ENCODE results near the gene TTLL12. TPM values are rescaled to one million over a fixed set of nuclear protein-coding genes. Genes with fewer than 3 reads are reported as not detected.

TTLL12 gene
- total and polyA plus RNA-seq, 2 donors (not counting 1 experiment from before 2014, with no cell fraction given) = 11.0 to 21.3 TPM

- ChIA-PET CTCF (no interaction called here), POLR2A (interaction anchor here (0.6 kb wide), 1 partner anchor 516 kb away, joined by 3 read pairs; no protein-coding TSS in a partner anchor)
- H3K9ac ChIP-seq (ENCODE audit: low read length) = no peak overlapping the region
- H3K4me1 ChIP-seq (ENCODE audit: control insufficient read depth in 2 of 2, insufficient read depth in 2 of 2, low read length in 2 of 2) = peaks cover 1 to 8% of the 10 kb centered on the region in 2 donors
- no peak overlapping the region for H3K27ac ChIP-seq (ENCODE audit: low read length in 2 of 2)
- 86% methylated on average over 9 of the region's 9 CpGs for WGBS (ENCODE audit: insufficient coverage)
- Mint-ChIP-seq H3K4me1 (peaks cover 12% of the 10 kb centered on the region), H3K9me3 (ENCODE audit: insufficient read depth) (no peaks in the 10 kb centered on the region), H3K27me3 (no peaks in the 10 kb centered on the region), H3K27ac (no peak overlapping the region), H3K4me3 (no peak overlapping the region)
- intact Hi-C loops (cut with micrococcal nuclease) = no loop called here
- no peak overlapping the region for H2AFZ ChIP-seq (ENCODE audit: insufficient read depth, low read depth, low read length, poor library complexity, severe bottlenecking)
- no peak for ATAC-seq (ENCODE audit: low read depth)
- H3K36me3 ChIP-seq (replicated peaks in 1 of 2; ENCODE audit: control extremely low read depth in 1 of 2, control insufficient read depth in 1 of 2, extremely low read depth in 1 of 2, insufficient read depth in 2 of 2, low read length in 1 of 2) = peaks cover 0 to 5% of the 10 kb centered on the region in 2 experiments
- H3K9me3 ChIP-seq (ENCODE audit: control extremely low read depth in 1 of 3, control insufficient read depth in 2 of 3, insufficient read depth in 1 of 3, low read length in 2 of 3) = no peaks in the 10 kb centered on the region
- no peaks in the 10 kb centered on the region for H3K79me2 ChIP-seq (ENCODE audit: control insufficient read depth, insufficient read depth, low read length)
- DNase-seq = no peak
- no peaks in the 10 kb centered on the region for H3K27me3 ChIP-seq (replicated peaks in 1 of 4; ENCODE audit: control extremely low read depth in 1 of 4, control insufficient read depth in 3 of 4, insufficient read depth in 4 of 4, low read length in 3 of 4)
- no peak overlapping the region for H3K4me2 ChIP-seq (replicated peaks; ENCODE audit: low read depth, low read length, poor library complexity, severe bottlenecking)
- peaks cover 23% of the 10 kb centered on the region for H4K20me1 ChIP-seq (ENCODE audit: control insufficient read depth, insufficient read depth, low read length, poor library complexity, severe bottlenecking)
- TF ChIP-seq EZH2 (IDR thresholded peaks at IDR 0.05; ENCODE audit: borderline replicate concordance, insufficient read depth, low read depth, low read length, poor library complexity, severe bottlenecking) (no peak), CTCF (IDR thresholded peaks at IDR 0.05) (no peak)
- H3K4me3 ChIP-seq (ENCODE audit: control extremely low read depth in 1 of 5, extremely low read depth in 1 of 5, insufficient read depth in 1 of 5, low read depth in 2 of 5, low read length in 4 of 5) = no peak overlapping the region
These were observed 28.9 kb downstream of the TTLL12 start for GRCh38 chr22:43157874-43158546.

DNA sequence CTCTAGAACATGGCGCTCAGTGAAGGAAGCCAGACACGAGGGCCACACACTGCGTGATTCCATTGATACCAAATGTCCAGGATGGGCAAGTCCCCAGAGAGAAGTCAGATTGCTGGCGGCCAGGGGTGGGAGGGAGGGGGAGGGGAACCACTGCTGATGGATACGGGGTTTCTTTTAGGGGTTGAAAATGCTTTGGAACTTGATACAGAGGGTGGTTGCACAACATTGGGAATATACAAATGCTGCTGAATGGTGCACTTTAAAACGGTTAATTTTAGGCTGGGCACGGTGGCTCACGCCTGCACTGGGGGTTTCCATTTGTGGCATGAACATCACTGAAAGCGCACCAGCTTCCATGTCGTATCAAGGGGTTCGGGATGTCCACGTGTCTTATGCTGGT is 30.5 kb downstream of the TTLL12 start:
- 88% methylated on average over 10 of the region's 12 CpGs for WGBS (ENCODE audit: insufficient coverage)
- Mint-ChIP-seq H3K9me3 (ENCODE audit: insufficient read depth) (no peaks in the 10 kb centered on the region), H3K27me3 (no peaks in the 10 kb centered on the region), H3K4me1 (peaks cover 20% of the 10 kb centered on the region), H3K4me3 (no peak overlapping the region), H3K27ac (no peak overlapping the region)
- no peak for TF ChIP-seq CTCF (IDR thresholded peaks at IDR 0.05)
- TF ChIP-seq EZH2 (IDR thresholded peaks at IDR 0.05; ENCODE audit: borderline replicate concordance, insufficient read depth, low read depth, low read length, poor library complexity, severe bottlenecking) = no peak
- Histone ChIP-seq H3K36me3 (replicated peaks in 1 of 2; ENCODE audit: control extremely low read depth in 1 of 2, control insufficient read depth in 1 of 2, extremely low read depth in 1 of 2, insufficient read depth in 2 of 2, low read length in 1 of 2) (peaks cover 0 to 5% of the 10 kb centered on the region in 2 experiments), H3K4me3 (ENCODE audit: control extremely low read depth in 1 of 5, extremely low read depth in 1 of 5, insufficient read depth in 1 of 5, low read depth in 2 of 5, low read length in 4 of 5) (no peak overlapping the region), H3K9ac (ENCODE audit: low read length) (no peak overlapping the region), H4K20me1 (ENCODE audit: control insufficient read depth, insufficient read depth, low read length, poor library complexity, severe bottlenecking) (peaks cover 23% of the 10 kb centered on the region), H3K27ac (ENCODE audit: low read length in 2 of 2) (no peak overlapping the region), H3K27me3 (replicated peaks in 1 of 4; ENCODE audit: control extremely low read depth in 1 of 4, control insufficient read depth in 3 of 4, insufficient read depth in 4 of 4, low read length in 3 of 4) (no peaks in the 10 kb centered on the region), H3K4me2 (replicated peaks; ENCODE audit: low read depth, low read length, poor library complexity, severe bottlenecking) (no peak overlapping the region), H3K9me3 (ENCODE audit: control extremely low read depth in 1 of 3, control insufficient read depth in 2 of 3, insufficient read depth in 1 of 3, low read length in 2 of 3) (no peaks in the 10 kb centered on the region), H3K4me1 (ENCODE audit: control insufficient read depth in 2 of 2, insufficient read depth in 2 of 2, low read length in 2 of 2) (peaks cover 7 to 22% of the 10 kb centered on the region in 2 donors), H3K79me2 (ENCODE audit: control insufficient read depth, insufficient read depth, low read length) (peaks cover 14% of the 10 kb centered on the region), H2AFZ (ENCODE audit: insufficient read depth, low read depth, low read length, poor library complexity, severe bottlenecking) (no peak overlapping the region)
- intact Hi-C loops (cut with micrococcal nuclease) = no loop called here
- CTCF ChIA-PET = no interaction called here
- DNase-seq (no peak), ATAC-seq (ENCODE audit: low read depth) (no peak)
- POLR2A ChIA-PET = no interaction called here

Measured in B cell (primary cell).